Motor neuron (in vitro differentiated cells): ENCODE results near the gene NCKAP5. TPM values are rescaled to one million over a fixed set of nuclear protein-coding genes. Genes with fewer than 3 reads are reported as not detected.
"Not testable (repeated sequence)": the region's sequence is repeated elsewhere in the genome, so short reads cannot be mapped to it uniquely, and the experiment has no call there.

Experiments used
- ATAC-seq, 8 experiments: fragments of 200-7000 bp; cut with Tn5 transposase; replicated peaks in 6 of 8; 2 replicates each; pipeline ENCODE4 v1.8.0; 2021; ENCODE audit warnings: mild to moderate bottlenecking in 8 of 8, moderate library complexity in 8 of 8
- H3K27ac ChIP-seq, 2 donors: fragments of 250-450 bp; sonication (Bioruptor Pico); 2 replicates each; pipeline ENCODE4 v1.9.0; 2021; ENCODE audit warnings: antibody characterized with exemption in 2 of 2, mild to moderate bottlenecking in 2 of 2, moderate library complexity in 1 of 2
- H3K4me1 ChIP-seq, 2 donors: fragments of 250-450 bp; sonication (Bioruptor Pico); replicated peaks in 1 of 2; 2 replicates each; pipeline ENCODE4 v1.6.1; 2021; ENCODE audit warnings: antibody characterized with exemption in 2 of 2, mild to moderate bottlenecking in 2 of 2, moderate library complexity in 1 of 2
- H3K4me3 ChIP-seq, 5 donors: fragments of 250-450 bp; sonication (Bioruptor Pico); 2 replicates each; pipeline ENCODE4 v1.9.0; 2021; ENCODE audit warnings: antibody characterized with exemption in 5 of 5, mild to moderate bottlenecking in 5 of 5, moderate library complexity in 4 of 5
- WGBS, 10 experiments: fragments of 450-650 bp; shearing (Covaris generic); methylation state at CpG; one replicate each; pipeline ENCODE4 v1.0.0; 2022; 5-methylcytosine and 5-hydroxymethylcytosine counted together
- in situ Hi-C, 9 experiments: fragments of 400-800 bp; cut with MboI; loops; one replicate each; pipeline ENCODE4 v1.15.0; 2021; ENCODE audit warnings: low sequenced_read_pairs in 9 of 9, low pct_unique_long_range_greater_than_20kb in 2 of 9; ENCODE audit not compliant: unreplicated experiment in 9 of 9
- total RNA-seq, 8 experiments: library from RNA; unstranded; fragments of 300-600 nt; gene quantifications; 2 replicates each; pipeline versions ENCODE4 v1.2.3 to v1.2.4, GENCODE V29; 2022

NCKAP5 gene
- total RNA-seq, 8 experiments from 2014 or later = 0.66 to 16.2 (median 5.9) TPM

GRCh38 chr2:133532919-133533318 is 35.3 kb downstream of the NCKAP5 start:
- Histone ChIP-seq H3K27ac (no peak overlapping the region), H3K4me3 (no peak overlapping the region), H3K4me1 (no peaks in the 10 kb centered on the region)
- in situ Hi-C loops = no loop called here
- ATAC-seq = peak in 3 of 8 experiments; percentile 35 to 91 (median 66)
- WGBS, 10 experiments = 0 to 100% (median 88%) methylated on average over 1 to 4 of the region's 4 CpGs; no CpG with 5 or more reads in 3 of the 10 experiments

GRCh38 chr2:133531382-133531781 is 36.9 kb downstream of the NCKAP5 start:
- 19 to 93% (median 68%) methylated on average over 1 to 2 of the region's 2 CpGs for whole genome bisulfite sequencing, 10 experiments
- ATAC-seq = no peak

GRCh38 chr2:133530645-133531044 is 37.6 kb downstream of the NCKAP5 start:
- no peak overlapping the region for H3K4me3 ChIP-seq
- H3K4me1 ChIP-seq = peaks cover 0 to 6% of the 10 kb centered on the region in 2 donors
- ATAC-seq = no peak
- in situ Hi-C loops = no loop called here
- H3K27ac ChIP-seq = no peak overlapping the region

More at GRCh38 chr2:133531382-133531781, 36.9 kb downstream of the NCKAP5 start:
- Histone ChIP-seq H3K4me1 (peaks cover 0 to 6% of the 10 kb centered on the region in 2 donors), H3K27ac (no peak overlapping the region), H3K4me3 (no peak overlapping the region)
- in situ Hi-C loops = no loop called here

GRCh38 chr2:133526530-133527300 is 41.5 kb downstream of the NCKAP5 start:
- in situ Hi-C loops = no loop called here
- Histone ChIP-seq H3K4me3 (no peak overlapping the region), H3K27ac (no peak overlapping the region), H3K4me1 (peaks cover 4 to 9% of the 10 kb centered on the region in 2 donors)
- 28 to 76% (median 56%) methylated on average over 2 to 3 of the region's 3 CpGs for WGBS, 10 experiments
- ATAC-seq = no peak

- in situ Hi-C loops = no loop called here
- no peak for ATAC-seq
- WGBS, 10 experiments = 55 to 100% (median 90%) methylated on average over 3 to 5 of the region's 5 CpGs; no CpG with 5 or more reads in 2 of the 10 experiments
- H3K27ac ChIP-seq = no peak overlapping the region
- H3K4me1 ChIP-seq = peaks cover 4 to 9% of the 10 kb centered on the region in 2 donors
- no peak overlapping the region for H3K4me3 ChIP-seq
Observed at GRCh38 chr2:133525613-133526529, 42.4 kb downstream of the NCKAP5 start.

- 25 to 100% (median 68%) methylated on average over 1 to 2 of the region's 2 CpGs; no CpG with 5 or more reads in 2 of the 10 experiments for WGBS, 10 experiments
Observed at GRCh38 chr2:133525090-133525489, 43.2 kb downstream of the NCKAP5 start.

GRCh38 chr2:133523406-133523805 is 44.9 kb downstream of the NCKAP5 start:
- no peak overlapping the region for H3K4me3 ChIP-seq
- H3K27ac ChIP-seq = no peak overlapping the region
- in situ Hi-C loops = no loop called here
- H3K4me1 ChIP-seq = peaks cover 4 to 9% of the 10 kb centered on the region in 2 donors
- peak in 2 of 8 experiments; percentile 70 to 73 for ATAC-seq
- WGBS, 10 experiments = 21 to 88% (median 59%) methylated on average over 2 to 5 of the region's 5 CpGs

More at GRCh38 chr2:133525090-133525489, 43.2 kb downstream of the NCKAP5 start:
- ATAC-seq = no peak
- H3K27ac ChIP-seq = no peak overlapping the region
- H3K4me1 ChIP-seq = peaks cover 4 to 9% of the 10 kb centered on the region in 2 donors
- no peak overlapping the region for H3K4me3 ChIP-seq
- in situ Hi-C loops = no loop called here

GRCh38 chr2:133522204-133522603 is 46.1 kb downstream of the NCKAP5 start:
- Histone ChIP-seq H3K27ac (no peak overlapping the region), H3K4me3 (no peak overlapping the region), H3K4me1 (peaks cover 10 to 16% of the 10 kb centered on the region in 2 donors)
- no peak for ATAC-seq
- 92 to 100% (median 100%) methylated on average over 1 of the region's 1 CpG; no CpG with 5 or more reads in 3 of the 10 experiments for WGBS, 10 experiments
- in situ Hi-C loops = no loop called here

- Histone ChIP-seq H3K27ac (no peak overlapping the region), H3K4me3 (no peak overlapping the region), H3K4me1 (peaks cover 11 to 12% of the 10 kb centered on the region in 2 donors)
- in situ Hi-C loops = no loop called here
- no peak for ATAC-seq
- WGBS, 10 experiments = 38 to 100% (median 88%) methylated on average over 1 to 3 of the region's 3 CpGs
Observed at GRCh38 chr2:133521146-133521745, 47.0 kb downstream of the NCKAP5 start.

GRCh38 chr2:133519677-133520076 is 48.6 kb downstream of the NCKAP5 start:
- ATAC-seq, H3K27ac ChIP-seq, in situ Hi-C loops, H3K4me3 ChIP-seq: not testable (repeated sequence)
- peaks cover 11 to 12% of the 10 kb centered on the region in 2 donors for H3K4me1 ChIP-seq
- 47 to 100% (median 91%) methylated on average over 2 to 7 of the region's 7 CpGs; no CpG with 5 or more reads in 4 of the 10 experiments for WGBS, 10 experiments

GRCh38 chr2:133518700-133519344 is 49.4 kb downstream of the NCKAP5 start:
- in situ Hi-C loops = no loop called here
- H3K27ac ChIP-seq = no peak overlapping the region
- ATAC-seq = no peak

GRCh38 chr2:133517876-133518275 is 50.4 kb downstream of the NCKAP5 start:
- peak in 2 of 8 experiments; percentile 41 to 73 for ATAC-seq
- H3K4me3 ChIP-seq = no peak overlapping the region
- WGBS, 10 experiments = 45 to 100% (median 84%) methylated on average over 1 to 3 of the region's 3 CpGs; no CpG with 5 or more reads in 2 of the 10 experiments
- H3K27ac ChIP-seq = no peak overlapping the region
- in situ Hi-C loops = no loop called here
- H3K4me1 ChIP-seq = peaks cover 8% of the 10 kb centered on the region in 2 donors

More at GRCh38 chr2:133518700-133519344, 49.4 kb downstream of the NCKAP5 start:
- Histone ChIP-seq H3K4me1 (peaks cover 9 to 11% of the 10 kb centered on the region in 2 donors), H3K4me3 (no peak overlapping the region)
